Epithelial cell of proximal tubule (primary cell): ENCODE data around the gene GOLT1B. TPM values are rescaled to one million over a fixed set of nuclear protein-coding genes. Genes with fewer than 3 reads are reported as not detected.

Source experiments
- DNase-seq: peaks from one replicate; pipeline ENCODE4 v3.0.0-alpha.2; 2011; ENCODE audit warnings: low read depth
- H3K4me3 ChIP-seq: 2 replicates; pipeline ENCODE4 v1.5.1; 2011; ENCODE audit warnings: low read depth, mild to moderate bottlenecking, low read length
- total RNA-seq: library from RNA; depleted of rRNA; stranded (reverse); fragments of >200 nt; gene quantifications from 2 replicates; pipeline ENCODE4 v1.2.3, GENCODE V29; 2015
- TF ChIP-seq, protein P1 (sequence below): conservative IDR thresholded peaks from 2 replicates; pipeline ENCODE4 v1.5.1; 2012; ENCODE audit warnings: low read depth, mild to moderate bottlenecking, low read length

GOLT1B gene
- total RNA-seq, 1 donor from 2014 or later = 40.0 TPM

- H3K4me3 ChIP-seq = peak overlapping the region; percentile 98
- DNase-seq = no peak
- TF ChIP-seq, protein P1, sequence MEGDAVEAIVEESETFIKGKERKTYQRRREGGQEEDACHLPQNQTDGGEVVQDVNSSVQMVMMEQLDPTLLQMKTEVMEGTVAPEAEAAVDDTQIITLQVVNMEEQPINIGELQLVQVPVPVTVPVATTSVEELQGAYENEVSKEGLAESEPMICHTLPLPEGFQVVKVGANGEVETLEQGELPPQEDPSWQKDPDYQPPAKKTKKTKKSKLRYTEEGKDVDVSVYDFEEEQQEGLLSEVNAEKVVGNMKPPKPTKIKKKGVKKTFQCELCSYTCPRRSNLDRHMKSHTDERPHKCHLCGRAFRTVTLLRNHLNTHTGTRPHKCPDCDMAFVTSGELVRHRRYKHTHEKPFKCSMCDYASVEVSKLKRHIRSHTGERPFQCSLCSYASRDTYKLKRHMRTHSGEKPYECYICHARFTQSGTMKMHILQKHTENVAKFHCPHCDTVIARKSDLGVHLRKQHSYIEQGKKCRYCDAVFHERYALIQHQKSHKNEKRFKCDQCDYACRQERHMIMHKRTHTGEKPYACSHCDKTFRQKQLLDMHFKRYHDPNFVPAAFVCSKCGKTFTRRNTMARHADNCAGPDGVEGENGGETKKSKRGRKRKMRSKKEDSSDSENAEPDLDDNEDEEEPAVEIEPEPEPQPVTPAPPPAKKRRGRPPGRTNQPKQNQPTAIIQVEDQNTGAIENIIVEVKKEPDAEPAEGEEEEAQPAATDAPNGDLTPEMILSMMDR = no peak
Observed at GRCh38 chr12:21502164-21502496, 541 bp downstream of the GOLT1B start.

GRCh38 chr12:21502872-21503271 is 1.3 kb downstream of the GOLT1B start:
- H3K4me3 ChIP-seq = peak overlapping the region; percentile 98
- TF ChIP-seq, protein P1 = no peak
- no peak for DNase-seq

DNA sequence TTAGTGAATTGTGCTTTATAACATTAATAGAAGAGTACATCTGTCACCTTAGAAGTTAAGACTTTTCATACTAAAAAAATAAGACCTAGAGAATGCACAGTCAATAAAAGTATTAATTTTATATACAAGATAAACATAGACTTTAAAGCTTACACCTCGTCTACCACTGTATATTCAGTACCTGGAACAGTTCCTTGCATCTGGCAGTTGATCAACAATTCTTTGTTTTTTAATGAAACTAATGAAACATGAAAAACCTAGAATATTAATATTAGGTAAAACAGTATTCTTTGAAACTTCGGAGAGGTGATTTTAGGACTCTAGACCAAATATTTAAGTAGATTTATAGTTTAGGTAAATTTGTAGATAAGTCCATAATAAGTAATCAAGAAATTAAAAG is 4.3 kb downstream of the GOLT1B start:
- H3K4me3 ChIP-seq = no peak overlapping the region
- TF ChIP-seq, protein P1 = no peak
- no peak for DNase-seq

GRCh38 chr12:21507849-21508248 is 6.3 kb downstream of the GOLT1B start:
- no peak overlapping the region for H3K4me3 ChIP-seq
- DNase-seq = no peak
- TF ChIP-seq, protein P1 = no peak

DNA sequence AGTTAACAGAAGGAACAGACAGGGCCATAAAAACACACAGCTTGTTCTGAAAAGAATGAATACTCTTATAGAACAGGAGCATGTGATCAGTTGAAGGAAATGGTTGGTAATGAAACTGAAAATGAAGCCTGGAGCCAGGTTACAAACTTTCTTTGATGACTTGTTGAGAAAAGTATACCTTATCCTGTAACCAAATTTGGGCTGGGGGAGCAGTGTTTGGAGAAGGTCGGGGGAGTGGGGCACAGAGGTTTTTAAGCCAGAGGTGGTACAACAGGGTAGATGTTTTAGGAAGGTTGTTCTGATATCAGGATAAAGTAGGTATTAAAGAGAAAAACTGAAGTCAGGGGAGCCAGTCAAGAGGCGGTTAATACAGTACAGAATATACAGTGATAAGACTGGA is 8.2 kb downstream of the GOLT1B start:
- no peak overlapping the region for H3K4me3 ChIP-seq
- TF ChIP-seq, protein P1 = no peak
- DNase-seq = no peak

- TF ChIP-seq, protein P1 = no peak
- DNase-seq = no peak
- no peak overlapping the region for H3K4me3 ChIP-seq
Observed at GRCh38 chr12:21516281-21516680, 14.7 kb downstream of the GOLT1B start.

GRCh38 chr12:21518451-21518850 is 16.9 kb downstream of the GOLT1B start:
- no peak for DNase-seq
- H3K4me3 ChIP-seq = no peak overlapping the region
- TF ChIP-seq, protein P1 = no peak
